Hematopoietic multipotent progenitor cell treated with erythropoietin and hydrocortisone succinate and interleukin-3 and kit ligand, for 8 days (in vitro differentiated cells): ENCODE measurements around the gene ARHGEF7.

Source experiments
- DNase-seq: peaks from one replicate; pipeline ENCODE4 v3.0.0-alpha.2; 2015

ARHGEF7 gene

DNA sequence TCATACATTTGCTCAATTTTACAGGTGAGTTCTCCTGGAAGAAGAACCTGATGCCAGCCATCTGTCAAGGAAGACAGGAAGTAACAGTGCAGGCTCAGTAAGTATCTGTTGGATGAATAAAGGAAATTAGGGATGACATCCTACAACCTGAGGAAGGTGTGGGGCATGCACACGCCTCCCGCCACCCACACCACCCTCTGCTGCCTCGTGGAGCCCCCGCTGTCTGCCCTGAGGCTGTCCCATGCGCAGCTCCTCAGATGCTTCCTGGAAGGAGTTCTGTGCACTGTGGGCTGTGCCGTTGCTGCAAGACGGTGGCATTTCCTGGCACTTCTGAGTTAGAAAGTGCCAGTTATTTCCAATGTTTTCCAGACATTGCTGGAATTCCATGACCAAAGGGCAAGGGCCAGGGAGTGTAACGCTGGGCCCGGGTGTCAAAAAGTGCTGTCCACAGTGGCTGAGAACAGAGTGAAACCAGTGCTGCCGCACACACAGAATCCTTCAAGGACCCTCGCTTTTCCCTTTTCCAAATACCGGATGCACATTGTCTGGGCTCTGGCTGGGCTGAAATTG, 201.1 kb downstream of the ARHGEF7 start:
- DNase-seq: no peak

DNA sequence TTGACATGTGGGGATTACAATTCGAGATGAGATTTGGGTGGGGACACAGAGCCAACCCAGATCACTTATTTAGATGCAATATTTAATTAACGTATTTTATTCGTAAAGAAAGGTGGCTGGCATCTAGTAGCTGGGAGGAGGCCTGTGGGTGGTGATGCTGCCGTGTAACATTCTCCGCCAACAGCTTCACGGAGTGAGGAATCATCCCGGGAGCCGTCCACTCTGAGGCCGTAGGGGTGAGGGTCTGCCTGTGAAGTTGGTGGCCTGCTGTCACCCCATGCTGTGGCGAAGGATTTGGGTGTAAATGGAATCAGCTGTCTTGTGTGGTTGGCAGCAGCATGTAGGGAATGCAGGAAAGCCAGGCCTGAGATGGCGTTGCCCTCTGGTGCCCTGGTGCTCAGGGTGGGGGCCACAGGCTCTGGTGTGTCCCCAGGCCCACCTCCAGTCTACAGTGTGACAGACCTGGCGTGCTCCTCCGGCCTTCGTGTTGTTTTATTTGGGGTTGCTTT, 202.0 kb downstream of the ARHGEF7 start:
- DNase-seq: no peak

DNA sequence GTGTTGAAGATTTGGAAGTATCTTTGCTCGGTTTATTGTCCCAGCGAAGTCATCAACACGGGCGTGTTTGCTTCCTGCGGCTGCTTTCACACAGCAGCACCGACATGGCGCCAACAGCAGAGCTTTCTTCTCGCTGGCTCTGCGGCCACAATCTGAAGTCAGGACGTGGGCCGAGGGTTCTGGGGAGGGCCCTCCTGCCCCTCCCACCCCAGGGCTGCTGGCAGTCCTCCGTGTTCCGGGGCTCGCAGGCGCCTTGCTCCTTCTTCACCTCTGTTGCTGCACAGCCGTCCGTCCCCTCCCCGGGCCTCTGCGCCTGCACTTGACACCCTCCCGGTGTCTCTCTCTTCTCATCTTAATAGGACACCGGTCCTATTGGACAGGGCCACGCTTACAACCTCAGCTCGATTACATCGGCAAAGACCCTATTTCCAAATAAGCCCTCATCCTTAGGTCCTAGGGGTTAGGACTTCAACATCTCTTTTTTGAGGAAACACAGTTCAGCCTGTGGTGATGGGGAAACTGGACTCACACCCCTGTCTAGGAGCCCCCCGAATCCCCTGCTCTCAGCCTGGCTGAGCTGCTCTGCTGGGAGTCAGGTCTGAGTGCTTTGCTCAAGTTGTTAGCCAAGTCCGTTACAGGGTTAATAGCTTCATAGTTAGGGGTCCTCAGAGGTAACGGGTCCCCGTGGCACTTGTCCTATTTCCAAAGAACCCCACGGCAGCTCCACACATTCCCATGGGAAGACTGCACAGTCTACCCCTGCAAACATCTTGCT, 202.6 kb downstream of the ARHGEF7 start:
- no peak for DNase-seq

DNA sequence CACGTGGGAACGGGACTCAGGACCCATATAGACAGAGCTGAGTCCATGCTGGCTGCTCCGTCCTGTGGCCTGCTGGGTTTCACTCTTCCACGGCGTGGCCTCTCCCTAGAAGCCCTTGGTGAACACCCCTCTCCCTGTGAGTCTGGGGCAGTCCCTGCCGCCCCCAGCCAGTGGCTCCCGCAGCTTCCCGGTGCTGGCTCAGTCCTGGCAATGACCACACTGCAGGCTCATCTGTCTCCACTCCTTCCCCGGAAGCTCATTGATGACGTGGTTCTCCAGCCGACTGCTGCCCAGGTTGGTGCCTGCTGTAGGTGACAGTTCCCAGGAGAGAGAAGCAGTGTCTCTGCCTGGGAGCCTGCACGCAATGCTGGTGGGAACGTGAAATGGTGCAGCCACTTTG, 203.3 kb downstream of the ARHGEF7 start:
- no peak for DNase-seq

DNA sequence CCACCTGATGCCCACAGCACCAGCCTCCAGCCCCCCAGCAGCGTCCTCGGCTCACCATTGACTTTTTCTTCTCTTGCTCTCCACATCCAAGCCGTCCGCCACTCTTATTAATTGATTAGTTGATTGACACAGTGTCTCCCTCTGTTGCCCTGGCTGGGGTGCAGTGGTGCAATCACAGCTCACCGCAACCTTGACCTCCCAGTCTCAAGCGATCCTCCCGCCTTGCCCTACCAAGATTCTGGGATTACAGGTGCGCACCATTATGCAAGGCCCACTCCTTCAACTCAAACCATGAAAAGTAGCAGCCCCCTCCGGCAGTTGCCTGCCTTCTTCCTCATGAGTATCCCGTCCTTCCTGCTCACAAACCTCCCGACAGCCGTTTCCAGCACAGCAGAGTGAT, 204.4 kb downstream of the ARHGEF7 start:
- DNase-seq: no peak

DNA sequence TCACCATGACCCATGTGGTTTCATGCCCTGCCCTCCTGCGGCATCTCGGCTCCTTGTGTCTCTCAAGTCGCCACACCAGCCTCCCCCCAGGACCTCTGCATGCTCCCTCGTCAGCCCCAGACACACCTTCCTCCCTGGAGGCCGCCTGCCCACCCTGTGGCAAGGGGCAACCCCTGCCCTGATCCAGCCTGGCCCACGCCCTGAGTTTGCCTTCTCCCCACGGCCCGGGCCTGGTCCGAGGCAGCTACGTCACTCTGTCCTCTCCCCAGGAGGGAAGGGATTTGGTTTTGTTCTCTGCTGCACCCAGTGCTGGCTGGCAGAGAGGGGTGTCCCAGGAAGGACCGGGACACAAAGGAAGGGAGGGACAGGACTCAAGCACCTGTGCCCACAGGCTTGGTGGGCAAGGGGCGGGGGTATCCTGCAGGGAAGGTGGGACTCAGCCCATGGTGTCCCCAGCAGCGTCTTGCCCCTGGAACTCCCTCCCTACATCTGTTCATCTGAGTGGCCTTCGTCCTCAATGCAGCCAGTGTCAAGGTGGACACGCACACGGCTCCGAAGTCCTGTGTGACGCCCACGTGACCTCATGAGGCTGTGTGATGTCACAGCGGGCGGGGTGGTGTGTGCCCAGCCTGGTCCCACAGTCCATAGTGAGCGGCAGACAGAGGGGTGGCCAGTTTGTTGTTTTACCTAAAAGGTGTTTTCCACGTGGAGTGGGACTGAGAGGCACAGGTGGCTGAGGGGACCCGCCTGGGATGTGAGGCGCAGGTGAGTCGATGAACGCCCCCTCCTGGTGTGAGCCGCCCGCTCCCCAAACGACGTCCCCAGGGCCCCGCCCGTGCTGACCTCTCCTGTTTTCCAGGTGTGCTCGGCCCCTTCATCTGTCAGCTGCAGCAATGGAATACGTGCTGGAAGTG, 205.1 kb downstream of the ARHGEF7 start, which contains the start of gene TEX29:
Gene TEX29, plus strand, starts transcription at position 645 of the 914 bp plus-strand sequence. Its CDS starts 249 bp downstream, at position 894.
- DNase-seq: no peak

DNA sequence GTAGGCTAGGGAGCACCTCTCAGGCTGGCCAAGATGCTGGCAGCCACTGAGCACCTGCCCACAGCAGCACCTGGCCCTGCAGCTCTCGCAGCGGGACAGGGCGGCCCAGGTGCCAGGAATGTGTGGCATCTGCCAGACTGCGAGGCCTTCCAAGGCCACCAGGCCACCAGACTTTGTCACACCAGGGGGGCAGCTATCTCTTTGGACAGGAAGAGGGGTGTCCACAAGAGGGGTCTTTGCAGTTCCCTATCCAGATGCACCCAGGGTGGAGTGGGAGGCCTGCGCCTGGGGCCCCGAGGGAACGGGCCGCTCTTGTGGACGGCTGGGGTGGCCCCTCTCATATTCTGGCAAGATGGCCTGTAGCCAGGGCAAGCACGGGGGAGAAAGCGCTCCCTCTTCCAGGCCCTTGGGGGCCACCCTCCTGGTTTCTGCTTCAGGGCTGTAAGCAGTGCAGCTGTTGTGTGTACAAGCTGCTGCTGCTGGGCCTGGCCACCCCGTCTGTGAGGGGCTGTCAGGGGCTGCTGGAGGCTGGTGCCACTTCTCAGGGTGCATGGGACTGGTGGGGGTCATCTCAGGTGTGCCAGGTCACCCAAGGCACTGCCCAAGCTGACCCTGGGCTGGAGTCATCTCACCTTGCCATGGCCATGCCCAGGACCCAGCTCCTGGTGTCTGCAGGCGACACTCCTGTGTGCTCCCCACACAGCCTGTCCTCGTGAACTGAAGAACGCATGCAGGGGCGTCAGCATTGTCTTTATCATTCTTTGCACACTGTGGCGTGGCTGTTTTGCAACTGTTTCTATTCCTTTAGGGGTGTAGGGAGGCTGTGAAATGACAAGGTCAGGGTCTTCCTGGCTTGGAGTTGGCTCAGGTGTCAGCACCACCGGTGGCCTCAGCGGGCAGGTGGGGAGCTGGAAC, 207.1 kb downstream of the ARHGEF7 start:
- DNase-seq: no peak

DNA sequence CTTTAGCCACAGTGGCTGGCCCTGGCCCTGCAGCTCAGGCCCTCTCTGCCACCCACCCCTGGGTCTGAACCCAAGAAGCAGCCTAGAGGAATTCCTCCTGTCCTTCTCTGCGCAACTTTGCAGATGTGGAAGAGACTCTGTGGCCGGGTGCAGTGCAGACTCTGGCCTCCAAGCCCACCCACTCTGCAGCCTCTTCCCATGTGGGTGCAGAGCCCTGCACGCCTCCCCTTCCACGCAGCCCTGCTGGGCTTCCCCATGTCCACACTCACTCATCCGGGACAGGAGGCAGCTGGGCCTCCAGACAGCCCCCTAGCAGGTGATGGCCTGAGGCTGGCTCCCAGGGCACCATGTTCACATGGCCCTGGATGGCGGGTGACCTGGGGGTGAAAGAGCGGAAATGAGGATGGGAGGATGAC, 207.8 kb downstream of the ARHGEF7 start:
- DNase-seq: no peak

DNA sequence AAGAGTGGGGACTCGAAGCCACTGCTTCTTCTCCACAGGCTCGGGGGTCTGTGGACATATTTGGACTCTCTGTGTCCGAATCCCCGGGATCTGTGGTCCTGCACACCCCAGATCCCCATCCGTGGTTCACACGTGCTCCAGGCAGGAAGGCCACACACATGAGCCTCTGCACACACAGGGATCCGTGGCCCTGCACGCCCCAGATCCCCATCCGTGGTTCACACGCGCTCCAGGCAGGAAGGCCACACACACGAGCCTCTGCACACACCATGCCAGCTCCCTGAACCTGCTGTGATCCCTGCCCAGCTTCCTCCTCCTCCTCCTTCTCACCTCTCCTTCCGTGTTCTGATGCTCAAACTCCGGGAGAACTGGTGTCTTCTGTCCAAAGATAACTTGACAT, 208.4 kb downstream of the ARHGEF7 start:
- DNase-seq: no peak

DNA sequence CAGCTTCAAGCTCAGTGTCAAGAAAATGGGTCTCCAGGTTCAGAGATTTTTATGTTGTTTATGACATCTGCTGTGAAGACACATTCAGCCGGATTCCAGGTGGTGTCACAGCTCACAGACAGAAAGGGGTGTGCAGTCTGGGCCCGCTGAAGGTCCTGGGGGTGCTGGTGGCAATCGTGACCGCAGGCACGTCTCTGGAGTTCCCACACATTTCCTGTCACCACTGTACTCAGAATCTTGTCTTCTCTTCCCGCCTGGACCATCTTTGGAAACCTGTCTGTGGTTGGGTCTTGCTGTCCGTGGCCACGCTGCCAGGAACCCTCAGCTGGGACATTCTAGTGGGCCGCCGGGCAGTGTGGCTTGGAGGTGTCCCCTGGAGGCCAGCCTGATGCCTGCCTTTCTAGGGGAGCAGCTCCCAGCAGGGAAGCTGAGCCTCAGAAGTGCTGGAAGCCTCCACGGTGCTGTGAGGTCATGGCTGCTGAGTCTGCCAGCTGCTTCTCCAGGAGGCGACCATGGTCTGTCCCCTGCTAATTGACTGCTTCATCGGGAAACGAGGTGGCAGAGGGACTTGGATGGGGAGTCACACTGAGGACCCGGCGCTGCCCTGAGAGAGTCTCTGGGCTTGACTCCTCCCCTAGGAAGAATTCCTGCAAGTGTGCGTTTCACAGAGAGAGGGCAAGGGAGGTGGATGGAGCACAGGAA, 209.0 kb downstream of the ARHGEF7 start:
- DNase-seq: no peak

DNA sequence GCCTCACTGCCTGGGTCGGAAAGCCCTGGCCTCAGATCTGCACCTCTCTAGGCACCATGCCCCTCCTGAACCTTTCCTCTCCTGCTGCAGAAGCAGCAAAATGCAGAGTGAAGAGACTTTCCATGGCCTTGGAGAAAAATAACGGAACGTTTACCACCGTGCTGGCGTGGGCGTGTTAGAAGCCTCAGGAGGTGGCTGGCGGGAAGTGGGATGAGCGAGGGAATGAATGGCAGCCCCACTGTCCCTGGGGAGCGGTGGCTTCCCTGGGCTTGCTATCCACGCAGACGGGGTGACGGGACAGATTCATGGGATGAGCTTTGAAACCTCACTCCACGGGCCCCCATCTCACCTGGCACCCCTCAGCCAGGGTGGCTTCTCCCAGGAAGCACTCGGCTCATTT, 209.6 kb downstream of the ARHGEF7 start:
- no peak for DNase-seq

DNA sequence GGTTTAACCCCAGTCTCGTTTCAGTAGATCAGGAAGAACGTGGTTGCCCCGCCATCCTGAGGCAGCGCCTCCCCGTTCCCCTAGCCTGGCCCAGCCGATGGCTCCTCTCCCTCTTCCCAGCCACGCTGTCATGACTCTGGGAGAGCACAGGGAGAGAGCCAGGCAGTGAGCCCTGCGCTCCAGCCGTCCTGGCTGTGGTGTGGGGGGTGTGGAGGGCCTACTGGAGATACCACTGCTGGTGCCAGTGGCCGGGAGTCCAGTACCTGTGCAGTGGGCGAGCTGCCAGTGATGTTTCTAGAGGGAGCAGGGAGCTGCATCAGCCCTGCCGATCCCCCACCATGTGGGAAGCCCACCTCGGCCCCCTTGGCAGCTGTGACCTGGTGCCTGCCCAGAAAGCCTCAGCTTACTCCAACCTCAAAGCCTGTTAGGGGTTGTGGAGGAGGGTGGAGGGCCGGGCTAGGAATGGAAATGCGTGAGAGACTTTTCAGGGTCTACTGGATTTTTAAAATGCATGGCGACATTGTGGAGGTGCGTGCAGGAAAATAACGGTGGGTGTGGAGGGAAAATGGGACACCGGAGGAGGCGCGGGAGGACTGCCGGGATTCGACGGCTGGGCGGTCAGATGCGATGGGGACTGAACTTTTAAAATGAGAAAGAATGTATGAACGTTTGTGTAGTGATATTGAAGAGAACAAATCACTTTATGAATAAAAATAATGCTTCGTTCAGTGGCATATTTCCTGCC, 210.2 kb downstream of the ARHGEF7 start:
- DNase-seq: no peak

DNA sequence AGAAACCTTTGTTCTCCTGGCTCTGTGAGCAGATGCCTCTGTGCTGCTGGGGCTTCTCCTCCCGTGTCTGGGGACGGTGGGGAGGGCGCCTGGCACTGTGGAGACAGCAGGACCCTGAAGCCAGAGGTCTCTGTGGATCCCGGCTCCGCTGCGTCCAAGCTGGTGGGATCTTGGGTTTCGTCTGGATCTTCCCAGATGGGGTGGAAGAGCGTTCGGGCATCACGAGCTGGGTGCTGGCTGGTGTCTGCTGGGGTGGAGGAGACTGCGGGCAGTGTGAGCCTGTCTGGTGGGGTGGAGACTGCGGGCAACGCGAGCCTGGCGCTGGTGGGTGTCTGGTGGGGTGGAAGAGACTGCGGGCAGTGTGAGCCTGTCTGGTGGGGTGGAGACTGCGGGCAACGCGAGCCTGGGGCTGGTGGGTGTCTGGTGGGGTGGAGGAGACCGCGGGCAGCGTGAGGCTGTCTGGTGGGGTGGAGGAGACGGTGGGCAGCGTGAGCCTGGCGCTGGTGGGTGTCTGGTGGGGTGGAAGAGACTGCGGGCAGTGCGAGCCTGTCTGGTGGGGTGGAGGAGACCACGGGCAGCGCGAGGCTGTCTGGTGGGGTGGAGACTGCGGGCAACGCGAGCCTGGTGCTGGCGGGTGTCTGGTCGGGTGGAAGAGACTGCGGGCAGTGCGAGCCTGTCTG, 211.0 kb downstream of the ARHGEF7 start:
- no peak for DNase-seq

DNA sequence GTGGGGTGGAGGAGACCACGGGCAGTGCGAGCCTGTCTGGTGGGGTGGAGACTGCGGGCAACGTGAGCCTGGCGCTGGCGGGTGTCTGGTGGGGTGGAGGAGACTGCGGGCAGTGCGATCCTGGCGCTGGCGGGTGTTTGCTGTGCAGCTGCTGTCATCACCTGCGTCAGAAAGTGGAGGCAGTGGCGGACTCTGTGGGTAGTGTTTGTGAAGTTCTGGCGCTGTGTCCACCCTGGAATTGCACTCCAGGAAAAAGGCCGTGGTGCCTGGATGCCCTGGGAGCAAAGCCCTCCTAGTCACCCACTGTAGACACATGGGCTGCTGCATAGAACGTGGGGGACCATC, 211.5 kb downstream of the ARHGEF7 start:
- no peak for DNase-seq

DNA sequence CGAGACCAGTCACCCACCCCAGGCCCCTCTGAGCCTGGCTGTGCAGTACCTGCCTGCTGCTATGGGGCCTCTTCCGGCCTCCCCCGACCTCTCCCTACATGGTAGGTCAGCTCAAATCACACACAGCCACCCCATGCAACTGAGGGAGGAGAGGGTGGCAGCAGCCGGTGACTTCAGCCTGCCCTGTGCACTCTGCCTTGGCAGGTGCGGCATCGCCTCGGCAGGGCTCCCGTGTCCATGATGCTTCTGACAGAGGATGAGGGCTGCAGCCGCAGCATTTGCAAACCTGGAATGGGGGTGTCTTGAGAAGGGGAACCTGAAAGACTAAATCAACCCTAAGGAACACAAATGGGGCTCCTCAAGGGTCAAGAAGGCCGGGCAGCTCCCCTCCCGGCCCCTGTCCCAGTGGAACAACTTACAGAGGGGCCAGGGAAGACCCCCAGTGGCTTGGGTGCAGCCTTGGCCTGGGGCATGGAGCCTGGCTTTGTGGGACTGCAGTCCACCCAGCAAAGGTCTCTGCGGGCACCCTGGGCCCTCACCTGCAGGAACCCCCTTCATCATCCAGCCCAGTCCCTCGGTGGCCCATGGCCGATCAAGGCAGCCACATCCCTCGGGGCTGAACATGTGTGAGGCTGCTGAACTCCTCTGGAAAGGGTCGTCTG, 212.0 kb downstream of the ARHGEF7 start:
- no peak for DNase-seq

DNA sequence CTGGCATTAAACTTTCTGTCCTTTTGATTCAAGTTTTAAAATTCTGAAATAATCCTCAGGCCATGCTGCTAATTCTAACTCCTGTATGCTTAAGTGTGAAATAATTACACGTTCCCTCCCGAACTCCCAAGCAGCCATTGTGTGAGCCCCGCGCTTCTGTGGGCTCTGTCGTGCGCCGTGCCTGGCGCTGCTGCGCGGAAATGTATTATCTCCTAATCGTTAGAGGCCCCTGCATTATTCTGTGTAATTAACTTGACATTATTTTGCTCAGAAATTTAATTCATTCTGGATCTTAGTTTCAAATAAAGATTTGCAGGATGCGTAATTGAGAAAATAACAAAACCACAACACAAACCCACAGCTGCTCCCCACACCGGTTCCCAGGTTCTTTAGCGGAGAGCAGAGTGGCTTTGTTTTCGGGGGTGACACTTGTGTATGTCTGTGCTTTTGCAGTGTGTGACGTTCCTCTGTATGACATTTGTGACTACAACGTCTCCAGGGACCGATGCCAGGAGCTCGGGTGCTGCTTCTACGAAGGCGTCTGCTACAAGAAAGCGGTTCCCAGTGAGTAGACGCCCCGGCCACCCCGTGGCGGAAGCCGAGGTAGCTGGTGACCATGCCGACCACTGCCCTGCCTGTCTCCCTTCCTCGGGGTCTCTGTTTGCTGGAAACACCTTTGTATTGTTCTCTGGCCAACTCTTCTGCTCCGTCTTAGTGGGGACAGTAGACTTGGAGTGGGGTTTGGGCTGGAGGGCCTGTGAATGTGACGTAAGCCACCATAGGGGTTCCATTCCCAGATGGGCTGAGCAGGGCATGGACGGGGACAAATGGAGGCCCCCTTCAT, 212.8 kb downstream of the ARHGEF7 start:
- no peak for DNase-seq

DNA sequence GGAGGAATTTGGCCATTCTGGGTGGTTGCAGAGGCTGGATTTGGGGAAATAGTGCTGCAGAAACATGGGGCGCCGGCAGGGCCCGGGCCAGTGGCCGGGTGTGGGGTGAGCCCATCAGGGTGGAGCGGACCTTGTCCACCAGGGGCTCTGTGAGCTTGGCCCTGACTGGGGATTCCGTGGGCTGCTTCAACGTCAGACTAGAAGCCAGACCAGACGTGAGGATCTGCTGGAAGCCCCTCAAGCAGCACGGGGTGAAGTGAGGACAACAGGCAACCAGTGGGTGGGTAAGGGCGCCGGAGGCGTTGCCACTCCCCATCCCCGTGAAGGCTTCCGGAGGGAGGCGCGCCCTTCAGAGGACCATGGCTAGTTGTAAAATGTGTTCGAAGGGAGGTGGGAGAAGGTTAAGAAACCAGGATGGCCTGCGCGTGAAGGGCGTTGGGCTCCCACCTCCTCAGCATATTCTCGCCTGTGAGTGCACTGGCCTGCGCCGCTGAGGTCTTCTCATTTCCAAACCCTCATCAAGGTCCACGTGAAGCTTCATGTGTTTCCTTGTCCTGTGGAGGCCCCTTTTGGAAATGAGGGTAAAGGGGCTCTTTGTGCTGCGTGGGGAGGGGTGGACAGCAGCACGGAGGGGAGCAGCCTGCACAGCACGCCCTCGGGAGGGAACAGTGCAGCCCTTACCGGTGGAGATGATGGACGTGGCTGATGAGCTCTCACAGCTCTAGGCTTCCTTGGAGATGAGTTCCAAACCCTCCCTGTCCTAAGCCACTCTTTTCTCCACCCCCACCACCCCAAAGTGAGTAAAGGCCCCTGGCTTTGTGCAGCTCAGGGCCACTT, 213.7 kb downstream of the ARHGEF7 start:
- DNase-seq: no peak

DNA sequence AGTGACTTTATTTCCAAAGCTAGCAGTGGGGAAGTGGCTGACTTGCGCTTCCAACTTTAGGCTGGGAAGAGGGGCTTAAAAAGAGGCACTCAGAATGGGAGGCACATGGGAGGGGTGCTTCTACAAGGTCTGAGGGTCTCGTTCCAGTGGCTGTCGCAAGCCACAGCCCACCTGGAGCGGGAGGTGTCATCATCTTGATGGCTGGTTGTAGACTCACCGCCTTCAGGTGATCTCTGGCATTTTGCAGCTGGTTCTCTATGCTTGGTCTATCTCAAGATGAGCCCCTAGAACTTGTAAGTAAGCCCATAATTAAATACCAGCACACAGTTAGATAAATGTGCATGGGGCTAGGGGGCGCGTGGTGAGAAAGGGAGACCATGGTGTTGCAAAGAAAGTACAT, 214.5 kb downstream of the ARHGEF7 start:
- no peak for DNase-seq
